H9 (cell line): ENCODE data around the gene L1TD1. TPM values are rescaled to one million over a fixed set of nuclear protein-coding genes. Genes with fewer than 3 reads are reported as not detected.

ENCODE experiments used
- DNase-seq: peaks from one replicate; pipeline ENCODE4 v3.0.0-alpha.2; 2017
- H2AFZ ChIP-seq: one replicate; pipeline ENCODE4 v1.6.1; 2013; ENCODE audit warnings: mild to moderate bottlenecking, low read length, control low read depth, moderate library complexity
- H2AK5ac ChIP-seq: 2 replicates; pipeline ENCODE4 v1.6.1; 2013; ENCODE audit warnings: low read length, control low read depth, mixed read lengths; ENCODE audit not compliant: insufficient read length
- H2BK120ac ChIP-seq: one replicate; pipeline ENCODE4 v1.6.1; 2013; ENCODE audit warnings: low read depth, mild to moderate bottlenecking, low read length, control low read depth, inconsistent platforms; ENCODE audit not compliant: poor library complexity, severe bottlenecking
- H2BK12ac ChIP-seq: 2 replicates; pipeline ENCODE4 v1.6.1; 2013; ENCODE audit warnings: low read length, control low read depth, mixed read lengths, low read depth; ENCODE audit not compliant: insufficient read length
- H2BK15ac ChIP-seq: 2 replicates; pipeline ENCODE4 v1.6.1; 2013; ENCODE audit warnings: low read depth, low read length, control low read depth
- H2BK20ac ChIP-seq: one replicate; pipeline ENCODE4 v1.6.1; 2013; ENCODE audit warnings: low read depth, mild to moderate bottlenecking, low read length, control low read depth, inconsistent platforms; ENCODE audit not compliant: poor library complexity, severe bottlenecking
- H2BK5ac ChIP-seq: 2 replicates; pipeline ENCODE4 v1.6.1; 2013; ENCODE audit warnings: low read length, control low read depth, mixed read lengths; ENCODE audit not compliant: insufficient read length
- H3K14ac ChIP-seq: 2 replicates; pipeline ENCODE4 v1.6.1; 2013; ENCODE audit warnings: low read length, control low read depth; ENCODE audit not compliant: insufficient read depth
- H3K18ac ChIP-seq: 2 replicates; pipeline ENCODE4 v1.6.1; 2013; ENCODE audit warnings: low read depth, mild to moderate bottlenecking, mixed read lengths, low read length, control low read depth; ENCODE audit not compliant: insufficient read length
- H3K23ac ChIP-seq: 2 replicates; pipeline ENCODE4 v1.6.1; 2013; ENCODE audit warnings: low read length, control low read depth, mixed read lengths, low read depth; ENCODE audit not compliant: insufficient read length
- H3K23me2 ChIP-seq: 2 replicates; pipeline ENCODE4 v1.6.1; 2013; ENCODE audit warnings: low read depth, mild to moderate bottlenecking, mixed read lengths, low read length, control low read depth; ENCODE audit not compliant: insufficient read length, poor library complexity, severe bottlenecking
- H3K27ac ChIP-seq: 2 replicates; pipeline ENCODE4 v1.5.1; 2013; ENCODE audit warnings: low read length, control low read depth, mixed read lengths, low read depth; ENCODE audit not compliant: insufficient read length
- H3K27me3 ChIP-seq: 2 replicates; pipeline ENCODE4 v1.6.1; 2013; ENCODE audit warnings: low read length, control low read depth, inconsistent platforms; ENCODE audit not compliant: insufficient read depth
- H3K4ac ChIP-seq: 2 replicates; pipeline ENCODE4 v1.6.1; 2013; ENCODE audit warnings: low read depth, mild to moderate bottlenecking, control low read depth, inconsistent platforms, low read length, moderate library complexity
- H3K4me1 ChIP-seq: 2 replicates; pipeline ENCODE4 v1.6.1; 2013; ENCODE audit warnings: low read length, control low read depth, inconsistent platforms; ENCODE audit not compliant: insufficient read depth
- H3K4me2 ChIP-seq: 2 replicates; pipeline ENCODE4 v1.6.1; 2013; ENCODE audit warnings: low read length, control low read depth, mixed read lengths; ENCODE audit not compliant: insufficient read length, insufficient read depth
- H3K56ac ChIP-seq: 2 replicates; pipeline ENCODE4 v1.6.1; 2013; ENCODE audit warnings: low read depth, mild to moderate bottlenecking, mixed read lengths, low read length, control low read depth; ENCODE audit not compliant: insufficient read length
- H3K79me1 ChIP-seq: 2 replicates; pipeline ENCODE4 v1.6.1; 2013; ENCODE audit warnings: low read depth, mild to moderate bottlenecking, moderate library complexity, low read length, control low read depth, inconsistent platforms; ENCODE audit not compliant: insufficient read depth, poor library complexity, severe bottlenecking
- H3K79me2 ChIP-seq: 2 replicates; pipeline ENCODE4 v1.6.1; 2013; ENCODE audit warnings: low read length, control low read depth, inconsistent platforms; ENCODE audit not compliant: insufficient read depth
- H3K9ac ChIP-seq: 2 replicates; pipeline ENCODE4 v1.6.1; 2013; ENCODE audit warnings: low read length, control low read depth, mixed read lengths; ENCODE audit not compliant: insufficient read length; ENCODE audit errors: extremely low read depth
- H3K9me3 ChIP-seq: one replicate; pipeline ENCODE4 v1.6.1; 2013; ENCODE audit warnings: low read depth, low read length, inconsistent platforms; ENCODE audit not compliant: control insufficient read depth
- H3T11ph ChIP-seq: one replicate; pipeline ENCODE4 v1.6.1; 2013; ENCODE audit warnings: mild to moderate bottlenecking, low read length, control low read depth, inconsistent platforms
- H4K20me1 ChIP-seq: one replicate; pipeline ENCODE4 v1.6.1; 2013; ENCODE audit not compliant: control insufficient read depth, insufficient read length, insufficient read depth
- H4K5ac ChIP-seq: 2 replicates; pipeline ENCODE4 v1.6.1; 2013; ENCODE audit warnings: low read depth, mild to moderate bottlenecking, mixed read lengths, low read length, control low read depth; ENCODE audit not compliant: insufficient read length
- H4K8ac ChIP-seq: replicated peaks from 2 replicates; pipeline ENCODE4 v1.6.1; 2013; ENCODE audit warnings: low read length, control low read depth, mixed read lengths, low read depth; ENCODE audit not compliant: insufficient read length
- H4K91ac ChIP-seq: 2 replicates; pipeline ENCODE4 v1.6.1; 2013; ENCODE audit warnings: low read depth, mild to moderate bottlenecking, moderate library complexity, mixed read lengths, low read length, control low read depth; ENCODE audit not compliant: insufficient read length
- H3K27ac Mint-ChIP-seq, 3 experiments: 2 replicates in 2 of 3; 3 replicates in 1 of 3; pipeline ENCODE4 v1.8.0; 2020 to 2021; ENCODE audit warnings: mixed read lengths in 3 of 3, mild to moderate bottlenecking in 1 of 3, moderate library complexity in 1 of 3
- H3K27me3 Mint-ChIP-seq: 2 replicates; pipeline ENCODE4 v1.8.0; 2021; ENCODE audit warnings: low read depth, mild to moderate bottlenecking, moderate library complexity, mixed read lengths
- H3K36me3 Mint-ChIP-seq, 3 experiments: 2 replicates in 2 of 3; 3 replicates in 1 of 3; pipeline ENCODE4 v1.8.0; 2020 to 2021; ENCODE audit warnings: low read depth in 3 of 3, mixed read lengths in 3 of 3; ENCODE audit not compliant: insufficient read depth in 1 of 3
- H3K4me1 Mint-ChIP-seq, 2 experiments: 2 replicates each; pipeline ENCODE4 v1.8.0; 2020; ENCODE audit warnings: mixed read lengths in 2 of 2
- H3K4me3 Mint-ChIP-seq, 2 experiments: 2 replicates in 1 of 2; 3 replicates in 1 of 2; pipeline ENCODE4 v1.8.0; 2020 to 2021; ENCODE audit warnings: mild to moderate bottlenecking in 2 of 2, mixed read lengths in 2 of 2, moderate library complexity in 1 of 2
- H3K9me3 Mint-ChIP-seq, 2 experiments: 2 replicates in 1 of 2; 3 replicates in 1 of 2; pipeline ENCODE4 v1.8.0; 2020; ENCODE audit warnings: mild to moderate bottlenecking in 2 of 2, mixed read lengths in 2 of 2, moderate library complexity in 1 of 2
- WGBS: extraction: QIAGEN DNeasy Blood & Tissue Kit; methylation state at CpG from one replicate; pipeline ENCODE4 v1.1.7; 2013; ENCODE audit warnings: missing lambda C conversion rate, low lambda C conversion rate, mixed read lengths; ENCODE audit not compliant: insufficient read length; ENCODE audit errors: extremely low coverage; 5-methylcytosine and 5-hydroxymethylcytosine counted together
- total RNA-seq: library from RNA; stranded (reverse); gene quantifications from 2 replicates; pipeline ENCODE4 v1.2.1, GENCODE V29; 2021
- TF ChIP-seq, protein P1 (sequence below): fragments of 200-600 bp; sonication (generic); conservative IDR thresholded peaks from 3 replicates; pipeline ENCODE4 v1.8.0; 2021; ENCODE audit warnings: antibody characterized with exemption, mild to moderate bottlenecking

L1TD1 gene
- total RNA-seq, 1 experiment from 2014 or later = 422 TPM

DNA sequence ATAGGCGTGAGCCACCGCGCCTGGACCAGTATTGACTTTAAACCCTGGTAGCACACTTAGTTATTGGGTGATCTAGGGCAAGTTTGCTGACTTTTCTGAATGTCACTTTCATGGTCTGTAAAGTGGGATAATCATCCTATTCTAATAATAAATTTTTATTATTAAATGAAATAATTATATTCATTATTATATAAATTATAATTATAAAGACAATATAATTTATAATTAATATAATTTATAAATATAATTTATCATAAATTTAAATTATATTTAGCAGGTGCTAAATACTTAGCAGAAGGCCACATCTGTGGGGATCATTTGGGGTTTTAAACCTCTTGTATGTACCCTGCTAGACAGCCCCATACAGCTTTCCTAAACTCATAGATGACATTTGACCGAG is 64.9 kb downstream of the L1TD1 start:
- H4K91ac ChIP-seq = no peak overlapping the region
- H2BK20ac ChIP-seq = no peak overlapping the region
- H3K79me1 ChIP-seq = no peaks in the 10 kb centered on the region
- H3K56ac ChIP-seq = no peak overlapping the region
- no peak overlapping the region for H2BK120ac ChIP-seq
- TF ChIP-seq, protein P1, sequence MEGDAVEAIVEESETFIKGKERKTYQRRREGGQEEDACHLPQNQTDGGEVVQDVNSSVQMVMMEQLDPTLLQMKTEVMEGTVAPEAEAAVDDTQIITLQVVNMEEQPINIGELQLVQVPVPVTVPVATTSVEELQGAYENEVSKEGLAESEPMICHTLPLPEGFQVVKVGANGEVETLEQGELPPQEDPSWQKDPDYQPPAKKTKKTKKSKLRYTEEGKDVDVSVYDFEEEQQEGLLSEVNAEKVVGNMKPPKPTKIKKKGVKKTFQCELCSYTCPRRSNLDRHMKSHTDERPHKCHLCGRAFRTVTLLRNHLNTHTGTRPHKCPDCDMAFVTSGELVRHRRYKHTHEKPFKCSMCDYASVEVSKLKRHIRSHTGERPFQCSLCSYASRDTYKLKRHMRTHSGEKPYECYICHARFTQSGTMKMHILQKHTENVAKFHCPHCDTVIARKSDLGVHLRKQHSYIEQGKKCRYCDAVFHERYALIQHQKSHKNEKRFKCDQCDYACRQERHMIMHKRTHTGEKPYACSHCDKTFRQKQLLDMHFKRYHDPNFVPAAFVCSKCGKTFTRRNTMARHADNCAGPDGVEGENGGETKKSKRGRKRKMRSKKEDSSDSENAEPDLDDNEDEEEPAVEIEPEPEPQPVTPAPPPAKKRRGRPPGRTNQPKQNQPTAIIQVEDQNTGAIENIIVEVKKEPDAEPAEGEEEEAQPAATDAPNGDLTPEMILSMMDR = no peak
- H2AFZ ChIP-seq = no peak overlapping the region
- no peaks in the 10 kb centered on the region; a peak in 1 of 5 replicates for H3K9me3 Mint-ChIP-seq
- no peak overlapping the region for H3K18ac ChIP-seq
- H3K9ac ChIP-seq = no peak overlapping the region
- H3K23ac ChIP-seq = no peak overlapping the region
- no peaks in the 10 kb centered on the region for H3K9me3 ChIP-seq
- H4K8ac ChIP-seq = no peak overlapping the region
- no peak overlapping the region for H2BK5ac ChIP-seq
- H3K4me1 Mint-ChIP-seq = peaks cover 10 to 11% of the 10 kb centered on the region in 2 experiments
- no peak overlapping the region for H3K27ac ChIP-seq
- peaks cover 9% of the 10 kb centered on the region for H3K27me3 Mint-ChIP-seq
- no peak overlapping the region for H2BK12ac ChIP-seq
- no peak overlapping the region for H3K27ac Mint-ChIP-seq
- no peak overlapping the region for H3K4me3 Mint-ChIP-seq
- peaks cover 2% of the 10 kb centered on the region; the same call in 1 of the 2 replicates for H3K4me1 ChIP-seq
- no peaks in the 10 kb centered on the region for H3K79me2 ChIP-seq
- H4K20me1 ChIP-seq = no peaks in the 10 kb centered on the region
- H2AK5ac ChIP-seq = no peak overlapping the region
- H2BK15ac ChIP-seq = no peak overlapping the region
- no peak overlapping the region for H4K5ac ChIP-seq
- H3K36me3 Mint-ChIP-seq = no peaks in the 10 kb centered on the region; a peak in 1 of 7 replicates
- H3K4ac ChIP-seq = no peak overlapping the region
- H3K27me3 ChIP-seq = no peaks in the 10 kb centered on the region
- H3K14ac ChIP-seq = no peak overlapping the region
- no peaks in the 10 kb centered on the region for H3K23me2 ChIP-seq
- DNase-seq = no peak
- no peak overlapping the region for H3T11ph ChIP-seq
- no CpG with 5 or more reads among the region's 4 CpGs for WGBS
- H3K4me2 ChIP-seq = no peak overlapping the region
